Measurements from ENCODE around the gene SLC26A11. TPM values are rescaled to one million over a fixed set of nuclear protein-coding genes. Genes with fewer than 3 reads are reported as not detected.
"Not testable (repeated sequence)": the region's sequence is repeated elsewhere in the genome, so short reads cannot be mapped to it uniquely, and the experiment has no call there.

SLC26A11 gene
- total RNA-seq, 1 donor from 2014 or later = 35.9 TPM

DNA sequence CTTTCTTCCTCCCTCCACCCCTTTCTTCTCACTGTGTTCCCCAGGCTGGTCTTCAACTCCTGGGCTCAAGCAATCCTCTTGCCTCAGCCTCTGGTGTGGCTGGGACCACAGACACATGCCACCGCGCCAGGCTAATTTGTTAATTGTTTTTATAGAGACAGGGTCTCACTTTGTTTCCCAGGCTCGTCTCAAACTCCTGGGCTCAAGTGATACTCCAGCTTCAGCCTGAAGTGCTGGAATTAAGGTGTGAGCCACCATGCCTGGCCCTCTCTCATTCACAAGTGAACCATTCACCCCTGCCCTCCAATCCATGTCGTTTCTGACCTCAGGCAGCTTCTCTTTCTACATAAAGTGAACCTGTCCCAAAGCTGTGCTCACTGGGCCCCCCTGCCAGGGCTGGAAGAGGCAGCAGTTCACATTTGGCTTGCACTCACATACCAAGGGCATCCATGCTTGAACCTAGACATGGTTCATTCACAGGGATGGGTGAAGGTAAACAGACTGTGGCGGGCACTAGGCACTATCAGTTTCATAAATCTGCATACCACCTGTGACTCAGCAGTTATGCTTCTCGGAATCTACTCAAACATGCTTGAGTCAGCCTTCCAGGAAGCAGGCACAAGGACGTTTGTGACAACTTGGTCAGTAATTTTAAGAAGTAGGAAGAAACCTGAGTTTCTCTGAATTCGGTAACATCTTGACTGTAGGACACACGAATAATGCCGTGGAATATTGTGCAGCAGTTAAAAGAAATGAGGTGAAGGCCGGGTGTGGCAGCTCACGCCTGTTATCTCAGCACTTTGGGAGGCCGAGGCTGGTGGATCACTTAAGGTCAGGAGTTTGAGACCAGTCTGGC is 34.4 kb downstream of the SLC26A11 start:
- DNase-seq (ENCODE audit: low spot score) (no peak), ATAC-seq (no peak)
- intact Hi-C loops (cut with DNase I) = no loop called here

- intact Hi-C loops (cut with DNase I) = no loop called here
- DNase-seq (ENCODE audit: low spot score) (no peak), ATAC-seq (no peak)
These were observed 35.8 kb downstream of the SLC26A11 start for GRCh38 chr17:80256034-80256350.

- intact Hi-C loops (cut with DNase I) = no loop called here
- no peak for DNase-seq (ENCODE audit: low spot score)
- no peak for ATAC-seq
These were observed 37.5 kb downstream of the SLC26A11 start for GRCh38 chr17:80257716-80258213.

DNA sequence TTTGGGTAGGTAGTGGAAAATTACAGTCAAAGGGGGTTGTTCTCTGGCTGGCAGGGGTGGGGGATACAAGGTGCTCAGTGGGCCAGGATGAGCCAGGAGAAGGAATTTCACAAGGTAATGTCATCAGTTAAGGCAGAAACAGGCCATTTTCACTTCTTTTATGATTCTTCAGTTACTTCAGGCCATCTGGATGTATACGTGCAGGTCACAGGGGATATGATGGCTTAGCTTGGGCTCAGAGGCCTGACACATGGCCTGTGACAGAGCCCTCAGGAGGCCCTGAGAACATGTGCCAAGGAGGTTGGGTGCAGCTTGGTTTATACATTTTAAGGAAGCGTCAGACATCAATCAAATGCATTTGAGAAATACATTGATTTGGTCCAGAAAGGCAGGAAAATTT is 38.1 kb downstream of the SLC26A11 start:
- ATAC-seq; intact Hi-C loops (cut with DNase I); DNase-seq (ENCODE audit: low spot score): not testable (repeated sequence)

DNA sequence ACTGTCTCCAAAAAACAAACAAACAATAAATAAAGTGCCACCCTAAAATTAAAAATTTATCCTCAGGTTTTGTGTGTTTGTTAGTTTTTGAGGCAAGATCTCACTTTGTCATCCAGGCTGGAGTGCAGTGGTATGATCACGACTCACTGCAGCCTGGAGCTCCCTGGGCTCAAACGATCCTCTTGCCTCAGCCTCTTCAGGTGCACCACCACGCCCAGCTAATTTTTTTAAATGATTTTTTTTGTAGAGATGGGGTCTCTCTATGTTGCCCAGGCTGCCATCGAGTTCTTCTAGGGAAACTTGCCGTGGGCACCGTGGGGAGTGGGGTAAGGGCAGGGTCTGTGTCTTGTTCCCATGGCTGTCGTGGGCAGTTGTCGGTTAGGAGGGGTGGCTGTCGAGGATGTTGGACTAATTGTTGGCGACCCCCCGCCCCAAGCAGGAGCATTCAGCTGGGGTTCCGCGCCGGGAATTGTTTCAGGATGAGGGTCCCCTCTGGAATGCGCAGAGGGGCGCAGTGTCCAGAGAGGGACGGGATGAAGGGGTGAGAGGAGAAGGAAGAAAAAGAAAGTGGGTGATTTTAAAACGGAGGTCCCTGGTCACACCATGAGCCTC is 39.3 kb downstream of the SLC26A11 start:
- intact Hi-C loops (cut with DNase I) = no loop called here
- ATAC-seq (no peak), DNase-seq (ENCODE audit: low spot score) (no peak)

DNA sequence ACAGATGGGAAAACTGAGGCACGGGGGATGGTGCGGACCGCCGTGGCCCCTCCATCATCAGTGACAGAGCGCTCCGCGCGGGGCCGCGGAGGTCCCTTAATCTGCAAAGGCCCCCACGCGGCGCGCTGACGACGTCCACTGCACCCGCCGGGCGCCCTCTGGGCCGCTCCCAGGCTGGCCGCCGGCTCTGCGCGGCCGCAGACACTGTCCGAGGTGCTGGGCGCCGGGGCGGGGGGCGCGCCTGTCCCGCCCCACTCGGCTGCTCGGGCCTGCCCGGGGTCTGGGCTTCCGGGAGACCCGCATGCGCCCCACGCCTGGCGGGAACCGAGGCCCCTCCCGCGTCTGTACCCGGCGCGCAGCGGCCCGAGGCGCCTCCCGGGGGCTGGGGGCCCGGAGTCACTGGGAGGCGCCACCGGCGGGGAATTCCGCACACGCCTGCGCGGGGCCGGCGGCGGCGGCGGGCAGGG is 39.9 kb downstream of the SLC26A11 start:
- DNase-seq (ENCODE audit: low spot score) = peak; percentile 82

DNA sequence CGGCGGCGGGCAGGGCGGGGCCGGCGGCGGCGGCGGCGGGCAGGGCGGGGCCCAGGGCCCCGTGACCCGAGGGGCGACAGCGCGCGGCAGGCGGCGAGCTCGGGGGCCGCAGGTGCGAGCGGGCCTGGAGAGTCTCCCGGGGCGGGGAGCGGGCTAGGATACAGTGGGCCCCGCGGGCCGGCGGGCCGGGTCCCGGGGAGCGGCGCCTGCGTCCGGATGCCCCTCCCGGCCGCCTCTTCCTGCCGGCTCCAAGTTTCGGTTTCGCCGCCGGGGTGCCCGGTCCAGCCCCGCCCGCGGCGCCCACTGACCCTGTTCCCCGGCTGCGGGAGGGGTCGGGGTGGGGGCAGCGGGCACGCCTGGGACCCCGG is 40.5 kb downstream of the SLC26A11 start, which contains the start of gene RNF213:
TSS of gene RNF213 (plus strand) at position 62 of the 368 bp plus-strand sequence. CDS start 2,830 bp downstream, outside the sequence.
- intact Hi-C loops (cut with DNase I) = no loop called here
- ATAC-seq = peak; percentile 7
- peak; percentile 77 for DNase-seq (ENCODE audit: low spot score)

More for the DNA sequence above, 39.9 kb downstream of the SLC26A11 start:
- intact Hi-C loops (cut with DNase I) = no loop called here
- ATAC-seq = peak; percentile 57

GRCh38 chr17:80261159-80261894 is 41.1 kb downstream of the SLC26A11 start:
- ATAC-seq = peak; percentile 50
- peak; percentile 78 for DNase-seq (ENCODE audit: low spot score)
- intact Hi-C loops (cut with DNase I) = no loop called here

GRCh38 chr17:80261895-80262279 is 41.7 kb downstream of the SLC26A11 start:
- ATAC-seq (no peak), DNase-seq (ENCODE audit: low spot score) (no peak)
- intact Hi-C loops (cut with DNase I) = no loop called here

GRCh38 chr17:80262291-80262690 is 42.1 kb downstream of the SLC26A11 start:
- no peak for ATAC-seq
- intact Hi-C loops (cut with DNase I) = no loop called here
- no peak for DNase-seq (ENCODE audit: low spot score)

DNA sequence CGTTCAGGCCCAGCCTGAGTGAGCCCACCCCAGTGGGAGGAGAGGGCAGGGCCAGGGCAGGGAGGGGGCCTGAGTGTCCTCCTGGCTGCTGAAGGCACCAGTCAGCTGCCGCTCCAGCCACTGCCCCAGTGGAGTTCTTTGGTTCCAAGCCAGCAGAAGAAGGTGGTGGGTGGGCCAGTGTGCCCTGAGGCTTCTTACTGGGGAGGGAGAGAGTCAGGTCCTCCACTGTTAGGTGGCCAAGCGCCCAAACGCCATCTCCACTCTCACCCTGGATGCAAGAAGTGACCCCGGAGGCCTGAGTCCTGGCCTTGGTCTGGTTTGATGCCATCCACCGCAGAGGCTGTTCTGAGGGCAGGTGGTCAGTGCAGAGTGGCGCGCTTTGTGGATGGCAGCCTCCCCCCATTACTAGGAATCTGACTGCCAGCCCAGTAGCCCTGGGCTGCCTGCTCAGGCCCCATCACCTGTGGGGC is 42.6 kb downstream of the SLC26A11 start:
- DNase-seq (ENCODE audit: low spot score) (no peak), ATAC-seq (peak; percentile 4)
- intact Hi-C loops (cut with DNase I) = no loop called here

- intact Hi-C loops (cut with DNase I) = loop anchor here (1.0 kb wide), 1 partner anchor 18 kb away; no protein-coding TSS in a partner anchor
- DNase-seq (ENCODE audit: low spot score) (peak; percentile 90), ATAC-seq (peak; percentile 86)
These were observed 43.3 kb downstream of the SLC26A11 start for GRCh38 chr17:80263253-80264204.

DNA sequence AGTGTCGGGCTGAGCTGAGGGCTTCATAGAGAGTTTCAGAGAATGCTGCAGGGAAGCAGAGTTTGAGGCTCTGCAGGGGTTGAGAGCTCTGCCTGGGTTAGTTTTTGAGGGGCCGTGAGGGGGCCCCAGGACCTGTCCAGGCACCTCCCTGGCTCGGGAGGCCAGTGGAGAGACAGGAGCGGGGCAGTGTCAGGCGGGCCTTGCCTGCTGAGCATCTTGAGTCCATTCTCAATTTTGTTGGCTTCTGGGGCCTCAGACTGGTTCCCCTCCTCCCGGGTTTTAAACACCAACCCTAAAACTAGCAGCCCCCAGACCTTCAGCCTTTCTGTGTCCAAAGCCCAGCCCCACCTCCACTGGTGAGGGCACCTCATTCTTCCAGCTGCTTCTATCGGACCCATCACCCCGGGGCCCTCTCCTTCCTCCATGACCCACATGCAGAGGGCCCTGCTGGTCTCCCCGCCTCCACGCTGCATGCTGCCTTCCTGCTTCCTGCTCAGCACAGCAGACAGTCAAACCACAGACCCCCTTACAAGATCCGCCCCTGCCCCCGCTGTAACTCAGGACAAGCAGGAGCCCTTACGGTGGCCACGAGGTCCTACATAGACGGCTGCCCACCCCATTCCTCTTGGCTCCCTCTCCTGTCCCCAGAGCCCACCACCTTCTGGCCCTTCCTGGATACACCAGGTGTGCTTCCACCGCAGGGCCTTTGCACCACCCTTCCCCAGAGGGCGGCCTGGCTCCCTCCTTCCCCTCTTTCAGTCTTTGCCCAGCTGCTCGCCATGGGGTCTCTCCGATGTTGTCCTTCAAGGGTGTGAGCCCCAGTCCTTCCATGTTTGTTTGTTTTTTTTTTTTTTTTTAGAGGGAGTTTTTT is 44.2 kb downstream of the SLC26A11 start:
- no peak for DNase-seq (ENCODE audit: low spot score)
- peak; percentile 2 for ATAC-seq
- intact Hi-C loops (cut with DNase I) = loop anchor here (1.0 kb wide), 1 partner anchor 17 kb away; no protein-coding TSS in a partner anchor

DNA sequence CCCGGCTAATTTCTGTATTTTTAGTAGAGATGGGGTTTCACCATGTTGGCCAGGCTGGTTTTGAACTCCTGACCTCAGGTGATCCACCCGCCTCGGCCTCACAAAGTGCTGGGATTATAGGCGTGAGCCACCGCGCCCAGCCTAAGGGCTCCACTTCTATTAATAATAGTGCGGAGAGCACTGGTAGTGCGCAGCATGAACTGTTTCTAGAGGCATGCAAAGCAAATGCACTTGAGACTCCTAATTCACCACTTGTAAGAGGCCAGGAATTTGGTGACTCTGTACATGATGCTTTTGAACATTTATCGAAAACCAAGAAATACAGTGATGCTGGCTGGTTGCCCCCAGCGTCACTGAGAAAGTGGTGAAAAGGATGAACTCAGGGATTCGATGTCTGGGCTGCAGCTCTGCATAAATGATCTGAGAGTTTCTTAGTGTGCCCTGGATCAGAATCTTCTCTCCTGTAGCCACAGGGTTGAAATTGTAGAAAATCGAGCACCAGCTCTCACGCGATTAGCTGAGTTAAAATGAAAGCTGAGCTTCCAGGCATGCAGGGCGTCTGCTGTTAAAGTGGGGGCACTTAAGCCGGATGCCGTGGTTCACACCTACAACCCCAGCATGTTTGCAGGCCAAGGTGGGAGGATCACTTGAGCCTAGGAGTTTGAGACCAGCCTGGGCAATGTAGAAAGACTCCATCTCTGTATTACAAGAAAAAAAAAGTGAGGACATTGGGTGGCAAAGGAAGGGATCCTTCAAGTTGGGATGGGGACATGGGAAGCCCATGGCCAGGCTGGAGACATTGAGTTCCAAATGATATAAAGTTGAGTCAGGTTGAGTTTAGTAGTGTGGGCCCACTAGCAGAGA is 45.2 kb downstream of the SLC26A11 start:
- intact Hi-C loops (cut with DNase I) = no loop called here
- ATAC-seq = no peak
- DNase-seq (ENCODE audit: low spot score) = no peak

GRCh38 chr17:80267391-80267790 is 47.2 kb downstream of the SLC26A11 start:
- intact Hi-C loops (cut with DNase I) = no loop called here
- no peak for ATAC-seq
- DNase-seq (ENCODE audit: low spot score) = no peak

- ATAC-seq (no peak), DNase-seq (ENCODE audit: low spot score) (no peak)
- intact Hi-C loops (cut with DNase I) = no loop called here
These were observed 48.2 kb downstream of the SLC26A11 start for GRCh38 chr17:80268427-80268826.

All from sciatic nerve (tissue), 2 donors.